ENCODE results near the gene CNIH3.

The CNIH3 gene

GRCh38 chr1:224616756-224617409 lies 766 bp downstream of the CNIH3 start:
- DNase-seq = no peak

- DNase-seq = no peak
Observed at GRCh38 chr1:224617410-224618355, 1.6 kb downstream of the CNIH3 start.

GRCh38 chr1:224619209-224619608 lies 3.1 kb downstream of the CNIH3 start:
- no peak for DNase-seq

- no peak for DNase-seq
Observed at GRCh38 chr1:224620105-224620504, 4.0 kb downstream of the CNIH3 start.

- DNase-seq = no peak
Observed at GRCh38 chr1:224621813-224622682, 5.9 kb downstream of the CNIH3 start.

- DNase-seq = no peak
Observed at GRCh38 chr1:224622831-224623230, 6.7 kb downstream of the CNIH3 start.

GRCh38 chr1:224623310-224623714 lies 7.2 kb downstream of the CNIH3 start:
- DNase-seq = no peak

- no peak for DNase-seq
Observed at GRCh38 chr1:224623743-224624333, 7.7 kb downstream of the CNIH3 start.

GRCh38 chr1:224624432-224624831 lies 8.3 kb downstream of the CNIH3 start:
- no peak for DNase-seq

GRCh38 chr1:224626042-224626441 lies 9.9 kb downstream of the CNIH3 start:
- DNase-seq = no peak

GRCh38 chr1:224629965-224630364 lies 13.8 kb downstream of the CNIH3 start:
- no peak for DNase-seq

- DNase-seq = no peak
Observed at GRCh38 chr1:224631462-224632115, 15.5 kb downstream of the CNIH3 start.

- no peak for DNase-seq
Observed at GRCh38 chr1:224632381-224632871, 16.3 kb downstream of the CNIH3 start.

- no peak for DNase-seq
Observed at GRCh38 chr1:224632921-224633321, 16.8 kb downstream of the CNIH3 start.

- DNase-seq = no peak
Observed at GRCh38 chr1:224635356-224635755, 19.2 kb downstream of the CNIH3 start.

GRCh38 chr1:224637515-224637914 lies 21.4 kb downstream of the CNIH3 start:
- no peak for DNase-seq

- no peak for DNase-seq
Observed at GRCh38 chr1:224637936-224638335, 21.8 kb downstream of the CNIH3 start.

GRCh38 chr1:224639426-224639975 lies 23.4 kb downstream of the CNIH3 start:
- DNase-seq = no peak

- DNase-seq = no peak
Observed at GRCh38 chr1:224640018-224640417, 23.9 kb downstream of the CNIH3 start.

GRCh38 chr1:224640587-224640986 lies 24.5 kb downstream of the CNIH3 start:
- no peak for DNase-seq

GRCh38 chr1:224641030-224641429 lies 24.9 kb downstream of the CNIH3 start:
- DNase-seq = no peak

GRCh38 chr1:224643653-224644052 lies 27.5 kb downstream of the CNIH3 start:
- DNase-seq = no peak
